Measurements from ENCODE around the gene LSM14B.

DNA sequence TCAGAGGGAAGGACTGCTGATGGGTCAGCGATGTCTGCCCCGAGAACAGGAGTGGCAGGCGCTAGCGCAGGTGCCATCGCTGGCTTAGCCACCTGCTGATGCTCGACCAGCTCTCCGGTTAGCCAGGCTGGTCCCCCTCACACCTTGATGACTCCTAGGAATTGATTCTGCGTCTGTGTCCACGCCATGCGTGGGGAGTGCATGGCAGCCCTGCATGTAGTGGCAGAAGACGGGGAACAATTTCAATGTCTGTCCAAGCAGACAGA, 28.0 kb downstream of the LSM14B start:
- TF ChIP-seq, protein P1, sequence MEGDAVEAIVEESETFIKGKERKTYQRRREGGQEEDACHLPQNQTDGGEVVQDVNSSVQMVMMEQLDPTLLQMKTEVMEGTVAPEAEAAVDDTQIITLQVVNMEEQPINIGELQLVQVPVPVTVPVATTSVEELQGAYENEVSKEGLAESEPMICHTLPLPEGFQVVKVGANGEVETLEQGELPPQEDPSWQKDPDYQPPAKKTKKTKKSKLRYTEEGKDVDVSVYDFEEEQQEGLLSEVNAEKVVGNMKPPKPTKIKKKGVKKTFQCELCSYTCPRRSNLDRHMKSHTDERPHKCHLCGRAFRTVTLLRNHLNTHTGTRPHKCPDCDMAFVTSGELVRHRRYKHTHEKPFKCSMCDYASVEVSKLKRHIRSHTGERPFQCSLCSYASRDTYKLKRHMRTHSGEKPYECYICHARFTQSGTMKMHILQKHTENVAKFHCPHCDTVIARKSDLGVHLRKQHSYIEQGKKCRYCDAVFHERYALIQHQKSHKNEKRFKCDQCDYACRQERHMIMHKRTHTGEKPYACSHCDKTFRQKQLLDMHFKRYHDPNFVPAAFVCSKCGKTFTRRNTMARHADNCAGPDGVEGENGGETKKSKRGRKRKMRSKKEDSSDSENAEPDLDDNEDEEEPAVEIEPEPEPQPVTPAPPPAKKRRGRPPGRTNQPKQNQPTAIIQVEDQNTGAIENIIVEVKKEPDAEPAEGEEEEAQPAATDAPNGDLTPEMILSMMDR (IDR thresholded peaks at IDR 0.05), result no peak
- TF ChIP-seq POLR2A (IDR thresholded peaks at IDR 0.05), result no peak

Data from vagina (tissue), 2 donors.